ENCODE data around the gene B4GALT2.

Gene B4GALT2

DNA sequence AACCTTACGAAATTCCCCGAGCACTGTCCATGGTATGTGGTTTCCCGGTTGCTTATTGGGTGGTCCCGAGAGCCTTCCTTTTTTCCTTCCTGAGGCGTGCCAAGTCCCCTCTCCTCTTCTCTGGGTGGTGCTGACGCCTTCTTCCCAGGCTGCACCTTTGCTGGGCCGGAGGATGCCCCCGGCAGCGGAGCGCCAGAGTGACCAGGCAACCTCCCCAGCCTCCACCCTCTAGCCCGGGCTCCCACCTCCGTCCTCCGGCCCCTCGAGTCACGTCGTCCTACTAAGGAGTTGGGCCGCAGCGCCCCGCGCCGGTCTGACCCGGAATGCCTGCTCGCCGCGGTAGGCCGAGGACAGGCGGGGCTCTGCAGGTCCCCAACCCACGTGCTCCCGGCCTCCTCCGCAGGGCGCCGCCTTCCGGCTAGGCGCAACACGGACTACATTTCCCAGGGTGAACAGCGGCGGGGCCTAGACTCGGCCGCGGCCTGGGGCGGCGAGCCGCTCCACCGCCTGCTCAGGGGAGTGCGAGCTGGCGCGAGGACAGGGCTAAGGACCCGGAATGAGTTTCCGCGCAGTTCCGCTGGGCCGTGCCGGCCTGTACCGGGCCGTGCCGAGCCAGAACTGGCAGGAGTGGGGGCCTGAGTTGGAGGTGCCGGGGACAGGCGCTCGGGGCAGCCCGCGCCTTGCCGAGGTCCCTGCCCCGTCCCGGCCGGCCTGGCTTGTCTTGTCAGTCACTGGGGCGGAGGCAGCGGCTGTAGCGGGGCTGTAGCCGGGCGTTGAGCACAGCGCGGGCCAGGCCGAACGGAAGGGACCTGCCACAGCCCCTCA, 32.6 kb upstream of the B4GALT2 start, which contains the start of gene IPO13:
Gene IPO13, plus strand, starts transcription at position 715 of the 825 bp plus-strand sequence. CDS start 651 bp downstream, outside the sequence.
- DNase-seq (ENCODE audit: low read depth), result peak; percentile 88

- no peak for DNase-seq (ENCODE audit: low read depth)
These were observed 31.7 kb upstream of the B4GALT2 start for GRCh38 chr1:43947061-43947873.

DNA sequence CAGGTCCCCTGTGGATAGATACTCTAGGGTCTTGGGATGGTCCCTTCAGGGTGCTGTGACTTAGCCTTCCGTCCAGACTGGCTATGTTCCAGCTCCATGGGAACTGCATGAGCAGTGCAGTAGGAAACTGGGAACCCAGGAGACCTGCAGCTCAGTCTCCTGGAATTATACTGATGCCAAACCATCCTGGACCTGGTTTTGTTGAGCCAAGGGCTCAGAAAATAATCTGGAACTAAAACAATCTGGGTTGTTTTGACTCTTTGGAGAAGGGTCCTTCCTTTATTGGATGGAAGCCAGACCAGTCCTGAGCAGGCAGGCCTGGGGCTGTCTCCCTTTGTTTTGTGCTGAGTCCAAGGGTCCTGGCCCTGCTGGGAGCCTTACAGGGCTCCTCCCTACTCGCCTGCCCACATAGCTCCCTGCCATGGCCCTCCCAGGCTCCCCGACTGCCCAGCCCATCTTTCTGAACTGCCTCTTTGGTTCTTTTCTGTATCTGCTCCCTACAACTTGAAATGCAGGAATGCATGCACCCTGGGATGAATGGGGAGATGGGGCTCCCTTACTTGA, 31.1 kb upstream of the B4GALT2 start:
- DNase-seq (ENCODE audit: low read depth), result no peak

- no peak for DNase-seq (ENCODE audit: low read depth)
These were observed 29.3 kb upstream of the B4GALT2 start for GRCh38 chr1:43949678-43950077.

GRCh38 chr1:43951021-43951985, 27.7 kb upstream of the B4GALT2 start:
- DNase-seq (ENCODE audit: low read depth), result no peak

DNA sequence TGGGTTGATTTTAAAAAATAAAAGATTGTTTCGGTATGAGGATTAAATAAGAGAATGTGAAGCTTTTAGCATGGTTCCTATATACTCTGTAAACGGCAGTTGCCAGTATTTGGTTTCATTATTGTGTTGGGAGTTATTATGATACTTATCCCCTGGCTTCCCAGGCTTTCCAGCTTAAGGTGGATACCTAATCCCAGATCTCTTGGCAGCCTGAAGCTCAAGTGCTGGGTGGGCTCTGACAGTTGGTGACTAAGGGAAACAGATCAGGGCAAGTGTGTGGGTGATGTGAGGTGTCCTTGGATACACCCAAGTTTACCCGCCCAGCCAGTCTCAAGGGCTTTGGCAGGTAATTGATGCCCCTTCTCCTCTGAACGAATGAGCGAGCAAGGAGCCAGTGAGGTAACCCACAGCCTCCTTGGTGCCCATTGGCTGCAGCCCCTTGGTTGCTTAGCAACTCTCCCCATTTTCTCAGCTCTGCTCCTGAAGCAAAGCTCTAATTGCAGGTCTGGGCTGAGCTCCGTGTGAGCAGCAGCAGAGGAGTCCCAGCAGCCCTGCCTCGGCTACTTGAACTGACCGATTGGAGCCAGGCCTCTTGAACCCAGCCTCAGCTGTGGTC, 26.2 kb upstream of the B4GALT2 start:
- no peak for DNase-seq (ENCODE audit: low read depth)

GRCh38 chr1:43953361-43953760, 25.6 kb upstream of the B4GALT2 start:
- DNase-seq (ENCODE audit: low read depth), result no peak

DNA sequence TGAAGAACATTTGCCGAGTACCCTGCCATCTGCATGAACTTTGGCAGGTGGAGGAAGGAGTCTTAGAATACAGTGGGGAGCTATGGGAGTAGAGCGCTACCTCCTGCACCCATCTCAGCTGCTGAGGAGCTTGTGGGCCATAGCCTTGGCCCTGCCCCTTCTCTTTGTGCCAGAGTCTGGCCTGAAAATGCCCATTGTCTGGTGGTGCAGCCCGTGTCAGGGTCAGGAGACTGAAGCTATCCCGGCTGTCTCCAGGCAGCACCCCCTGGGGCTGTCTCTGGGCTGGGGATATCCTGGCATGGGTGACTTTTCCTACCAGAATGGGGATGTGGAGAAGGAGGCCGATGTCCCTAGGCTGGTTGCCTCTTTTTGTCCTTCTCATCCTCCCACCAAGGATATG, 25.0 kb upstream of the B4GALT2 start:
- no peak for DNase-seq (ENCODE audit: low read depth)

GRCh38 chr1:43956234-43956633, 22.8 kb upstream of the B4GALT2 start:
- no peak for DNase-seq (ENCODE audit: low read depth)

- DNase-seq (ENCODE audit: low read depth), result no peak
These were observed 21.5 kb upstream of the B4GALT2 start for GRCh38 chr1:43957407-43958040.

- DNase-seq (ENCODE audit: low read depth), result no peak
These were observed 20.4 kb upstream of the B4GALT2 start for GRCh38 chr1:43958351-43959255.

GRCh38 chr1:43960798-43961197, 18.2 kb upstream of the B4GALT2 start:
- no peak for DNase-seq (ENCODE audit: low read depth)

DNA sequence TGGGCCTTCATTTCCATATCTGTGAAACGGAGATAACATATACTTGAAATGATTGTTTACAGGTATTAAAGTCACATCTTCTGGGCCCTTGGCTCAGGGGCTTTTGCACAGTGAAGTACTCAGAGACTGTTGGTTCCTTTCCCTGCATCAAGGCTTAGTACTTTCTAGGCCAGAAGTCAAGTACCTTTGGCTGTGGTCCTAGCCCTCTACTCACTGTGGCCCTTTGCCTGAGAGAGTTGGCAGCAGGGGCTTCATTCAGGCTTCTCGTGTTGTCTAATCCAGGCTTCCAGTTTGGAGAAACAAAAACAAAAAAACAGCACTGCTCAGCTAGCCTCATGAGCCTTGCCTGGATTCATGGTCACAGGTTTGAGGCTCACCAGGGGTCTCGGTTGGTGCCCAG, 17.3 kb upstream of the B4GALT2 start:
- no peak for DNase-seq (ENCODE audit: low read depth)

- no peak for DNase-seq (ENCODE audit: low read depth)
These were observed 16.7 kb upstream of the B4GALT2 start for GRCh38 chr1:43962324-43962723.

- no peak for DNase-seq (ENCODE audit: low read depth)
These were observed 16.0 kb upstream of the B4GALT2 start for GRCh38 chr1:43963006-43963405.

- no peak for DNase-seq (ENCODE audit: low read depth)
These were observed 15.1 kb upstream of the B4GALT2 start for GRCh38 chr1:43963890-43964289.

- DNase-seq (ENCODE audit: low read depth), result no peak
These were observed 13.7 kb upstream of the B4GALT2 start for GRCh38 chr1:43965316-43965715.

DNA sequence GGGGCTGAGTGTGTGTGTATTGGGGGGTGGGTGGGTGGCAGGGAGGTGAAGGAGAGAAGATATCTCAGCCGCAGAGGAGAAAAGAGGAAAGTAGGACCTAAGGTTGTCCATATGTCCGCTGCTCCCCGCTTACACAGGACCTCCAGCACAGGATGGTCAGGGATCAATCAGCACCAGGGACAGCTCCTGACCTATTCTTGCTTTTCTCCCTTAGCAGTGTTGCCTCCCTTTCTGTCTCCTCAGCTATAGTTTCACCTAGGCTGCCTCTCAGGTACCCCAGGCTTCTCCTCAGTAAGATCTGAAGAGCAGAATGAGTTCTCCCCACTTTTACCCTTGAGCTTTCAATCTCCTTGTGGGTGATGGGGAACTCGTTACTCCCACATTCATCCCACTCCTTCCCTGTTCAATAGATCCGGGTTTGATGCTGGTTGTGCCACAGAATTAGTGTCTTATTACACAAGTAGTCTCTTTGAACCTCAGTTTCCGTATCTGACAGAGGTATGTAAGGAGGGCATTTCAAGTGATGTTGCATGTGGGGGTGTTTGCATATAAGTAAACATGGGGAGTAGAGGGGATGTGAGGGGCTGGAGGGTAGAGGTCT, 10.6 kb upstream of the B4GALT2 start:
- no peak for DNase-seq (ENCODE audit: low read depth)

DNA sequence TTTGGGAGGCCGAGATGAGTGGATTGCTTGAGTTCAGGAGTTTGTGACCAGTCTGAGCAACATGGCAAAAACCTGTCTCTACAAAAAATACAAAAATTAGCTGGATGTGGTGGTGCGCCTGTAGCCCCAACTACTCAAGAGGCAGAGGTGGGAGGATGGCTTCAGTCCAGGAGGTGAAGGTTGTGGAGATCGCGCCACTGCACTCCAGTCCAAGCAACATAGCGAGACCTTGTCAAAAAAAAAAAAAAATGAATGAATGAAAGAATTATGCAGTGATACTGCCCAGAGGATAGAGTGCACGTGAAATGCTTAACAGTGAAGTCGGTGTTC, 9.6 kb upstream of the B4GALT2 start:
- DNase-seq (ENCODE audit: low read depth), result no peak

Measured in stromal cell of bone marrow (primary cell).